Measurements from ENCODE around the gene SLC25A11.

SLC25A11 gene

GRCh38 chr17:4891411-4892410, 48.1 kb downstream of the SLC25A11 start:
- H3K27me3 Mint-ChIP-seq = no peaks in the 10 kb centered on the region
- H3K4me1 Mint-ChIP-seq (ENCODE audit: low read depth) = no peaks in the 10 kb centered on the region
- H3K27ac Mint-ChIP-seq = no peak overlapping the region
- no peaks in the 10 kb centered on the region for H3K9me3 Mint-ChIP-seq
- H3K36me3 Mint-ChIP-seq (ENCODE audit: low read depth) = peaks cover 27% of the 10 kb centered on the region
- no peak overlapping the region for H3K4me3 Mint-ChIP-seq

GRCh38 chr17:4887581-4887980, 52.3 kb downstream of the SLC25A11 start:
- no peaks in the 10 kb centered on the region for H3K27me3 Mint-ChIP-seq

More at GRCh38 chr17:4887581-4887980, 52.3 kb downstream of the SLC25A11 start:
- H3K9me3 Mint-ChIP-seq = no peaks in the 10 kb centered on the region
- H3K4me1 Mint-ChIP-seq (ENCODE audit: low read depth) = no peaks in the 10 kb centered on the region
- H3K4me3 Mint-ChIP-seq = no peak overlapping the region
- H3K27ac Mint-ChIP-seq = no peak overlapping the region
- H3K36me3 Mint-ChIP-seq (ENCODE audit: low read depth) = peaks cover 17% of the 10 kb centered on the region
